SJCRH30 (cell line): ENCODE measurements around the gene LCA5L. TPM values are rescaled to one million over a fixed set of nuclear protein-coding genes. Genes with fewer than 3 reads are reported as not detected.

Experiments
- DNase-seq, 2 experiments: peaks; one replicate each; pipeline ENCODE4 v3.0.0-alpha.2; 2015 to 2020
- H3K27ac ChIP-seq: fragments of 250-450 bp; sonication (Bioruptor Pico); 2 replicates; pipeline ENCODE4 v1.5.1; 2020; ENCODE audit warnings: mild to moderate bottlenecking, moderate library complexity
- H3K27me3 ChIP-seq: fragments of 250-450 bp; sonication (Bioruptor Pico); 2 replicates; pipeline ENCODE4 v1.5.1; 2020; ENCODE audit warnings: mild to moderate bottlenecking, moderate library complexity
- H3K36me3 ChIP-seq: fragments of 250-450 bp; sonication (Bioruptor Pico); 2 replicates; pipeline ENCODE4 v1.5.1; 2020; ENCODE audit warnings: mild to moderate bottlenecking, moderate library complexity
- H3K4me1 ChIP-seq: fragments of 250-450 bp; sonication (Bioruptor Pico); 2 replicates; pipeline ENCODE4 v1.5.1; 2020; ENCODE audit warnings: mild to moderate bottlenecking, moderate library complexity
- H3K4me3 ChIP-seq: fragments of 250-450 bp; sonication (Bioruptor Pico); 2 replicates; pipeline ENCODE4 v1.5.1; 2020; ENCODE audit warnings: mild to moderate bottlenecking, moderate library complexity
- H3K9me3 ChIP-seq: fragments of 250-450 bp; sonication (Bioruptor Pico); replicated peaks from 2 replicates; pipeline ENCODE4 v1.5.1; 2020; ENCODE audit warnings: mild to moderate bottlenecking, moderate library complexity
- total RNA-seq: library from RNA; depleted of rRNA; stranded (reverse); fragments of >200 nt; shearing (Covaris generic); gene quantifications from 2 replicates; pipeline ENCODE4 v1.2.3, GENCODE V29; 2014

LCA5L gene
- total RNA-seq, 1 experiment from 2014 or later, result not detected

DNA sequence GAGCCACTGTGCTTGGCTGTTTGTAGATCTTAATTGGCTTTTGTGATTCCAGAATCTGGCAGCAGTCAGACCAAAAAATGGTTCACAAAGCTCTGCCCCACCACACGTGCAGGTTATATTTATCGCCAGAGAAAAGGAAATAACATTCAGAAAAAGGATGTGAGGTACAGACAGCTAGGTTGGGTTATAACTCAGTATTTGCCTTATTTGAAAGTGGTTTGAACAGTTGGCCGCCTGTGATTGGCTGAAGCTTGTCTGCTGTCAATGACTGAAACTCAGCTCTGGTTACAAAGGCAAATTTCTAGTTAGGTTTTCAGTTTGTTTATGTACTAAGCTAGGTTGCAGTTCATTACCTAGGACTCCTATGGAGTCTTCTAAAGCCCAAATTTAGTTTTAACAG is 15.8 kb upstream of the LCA5L start:
- H3K9me3 ChIP-seq, result no peaks in the 10 kb centered on the region
- H3K27me3 ChIP-seq, result no peaks in the 10 kb centered on the region
- no peaks in the 10 kb centered on the region for H3K4me1 ChIP-seq
- no peak overlapping the region for H3K27ac ChIP-seq
- DNase-seq, result no peak
- H3K36me3 ChIP-seq, result no peaks in the 10 kb centered on the region
- no peak overlapping the region for H3K4me3 ChIP-seq

DNA sequence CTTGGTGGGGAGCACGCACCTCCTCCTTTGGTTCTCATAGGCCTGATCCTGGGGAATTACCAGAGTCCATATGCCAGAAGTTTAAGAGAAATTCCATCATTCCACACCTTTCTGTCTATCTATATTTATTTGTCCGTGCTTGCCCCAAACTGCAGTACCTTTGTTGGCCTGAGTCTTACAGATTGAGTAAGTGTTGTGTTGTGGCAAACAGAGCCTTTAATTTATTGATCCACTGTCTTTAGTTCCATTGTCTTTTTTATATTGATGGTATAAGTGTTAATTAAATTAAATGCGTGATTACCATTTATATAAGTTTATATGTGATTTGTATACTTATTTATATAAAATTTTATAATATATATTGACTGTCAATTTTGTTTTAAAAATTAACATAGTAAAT is 11.1 kb upstream of the LCA5L start:
- Histone ChIP-seq H3K36me3 (no peaks in the 10 kb centered on the region), H3K4me3 (no peak overlapping the region), H3K27me3 (no peaks in the 10 kb centered on the region), H3K27ac (no peak overlapping the region), H3K4me1 (no peaks in the 10 kb centered on the region), H3K9me3 (no peaks in the 10 kb centered on the region; the same call in 1 of the 2 replicates)
- no peak for DNase-seq

DNA sequence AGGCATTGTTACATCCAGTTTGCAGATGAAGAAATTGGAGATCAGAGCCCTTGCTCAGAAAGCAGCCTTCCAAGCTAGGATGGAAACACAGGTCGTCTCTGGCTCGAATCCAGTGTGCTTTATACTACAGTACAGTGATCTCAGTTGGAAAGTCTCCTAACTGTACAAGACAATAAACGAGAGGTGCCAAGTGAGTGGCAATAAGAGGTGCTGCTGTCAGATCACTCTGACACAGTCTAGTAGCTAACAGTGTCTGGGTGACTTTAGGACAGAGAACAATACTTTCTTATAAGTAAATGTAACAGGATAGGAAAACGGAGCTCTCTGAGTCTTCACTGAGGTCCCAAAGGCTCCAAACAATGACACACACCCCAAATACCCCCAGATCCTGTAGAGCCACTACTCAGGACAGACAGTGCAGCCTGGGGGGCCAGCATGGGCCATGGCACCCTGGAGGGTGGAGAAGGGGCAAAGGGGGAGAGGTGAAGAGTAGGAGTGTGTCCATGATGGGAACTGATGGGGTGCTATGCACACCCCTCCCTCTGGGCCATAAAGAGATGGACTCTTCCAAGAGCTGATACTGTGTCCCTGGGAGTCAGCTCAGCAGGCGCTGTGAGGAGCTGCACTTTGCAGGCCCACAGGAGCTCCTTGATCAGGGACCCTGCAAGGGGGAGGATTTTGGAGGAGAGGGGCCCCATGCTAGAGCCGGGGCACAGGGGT is 9.5 kb upstream of the LCA5L start:
- no peak overlapping the region for H3K27ac ChIP-seq
- peaks cover 9% of the 10 kb centered on the region; the same call in 1 of the 2 replicates for H3K4me1 ChIP-seq
- no peak for DNase-seq
- no peaks in the 10 kb centered on the region; the same call in 1 of the 2 replicates for H3K9me3 ChIP-seq
- no peaks in the 10 kb centered on the region for H3K27me3 ChIP-seq
- no peak overlapping the region for H3K4me3 ChIP-seq
- no peaks in the 10 kb centered on the region for H3K36me3 ChIP-seq

- H3K27me3 ChIP-seq, result no peaks in the 10 kb centered on the region
- DNase-seq, result no peak
- H3K4me3 ChIP-seq, result peak overlapping the region; percentile 52
- H3K36me3 ChIP-seq, result no peaks in the 10 kb centered on the region
- H3K4me1 ChIP-seq, result peaks cover 9% of the 10 kb centered on the region; the same call in 1 of the 2 replicates
- H3K27ac ChIP-seq, result no peak overlapping the region
- no peaks in the 10 kb centered on the region; the same call in 1 of the 2 replicates for H3K9me3 ChIP-seq
These were observed 8.1 kb upstream of the LCA5L start for GRCh38 chr21:39453571-39454179.

- Histone ChIP-seq H3K27ac (peak overlapping the region; percentile 57), H3K36me3 (no peaks in the 10 kb centered on the region), H3K4me3 (peak overlapping the region; percentile 52), H3K9me3 (no peaks in the 10 kb centered on the region; the same call in 1 of the 2 replicates), H3K4me1 (peaks cover 9% of the 10 kb centered on the region; the same call in 1 of the 2 replicates), H3K27me3 (no peaks in the 10 kb centered on the region)
- DNase-seq, result peak; percentile 32 to 54
These were observed 7.4 kb upstream of the LCA5L start for GRCh38 chr21:39452970-39453342.

- Histone ChIP-seq H3K9me3 (no peaks in the 10 kb centered on the region; the same call in 1 of the 2 replicates), H3K36me3 (no peaks in the 10 kb centered on the region), H3K4me3 (peak overlapping the region; percentile 52), H3K27ac (peak overlapping the region; percentile 57), H3K4me1 (peaks cover 9% of the 10 kb centered on the region; the same call in 1 of the 2 replicates), H3K27me3 (no peaks in the 10 kb centered on the region)
- DNase-seq, result peak; percentile 19 to 62
These were observed 6.8 kb upstream of the LCA5L start for GRCh38 chr21:39452207-39452969.

- no peaks in the 10 kb centered on the region for H3K36me3 ChIP-seq
- peak within 1 kb of the TSS; percentile 57 for H3K27ac ChIP-seq
- DNase-seq, result peak; percentile 73 to 86
- H3K4me1 ChIP-seq, result peaks cover 9% of the 10 kb centered on the region; the same call in 1 of the 2 replicates
- H3K27me3 ChIP-seq, result no peaks in the 10 kb centered on the region
- H3K4me3 ChIP-seq, result peak within 1 kb of the TSS; percentile 52
- no peaks in the 10 kb centered on the region; the same call in 1 of the 2 replicates for H3K9me3 ChIP-seq
These were observed 6.0 kb upstream of the LCA5L start, which contains the start of gene SH3BGR for GRCh38 chr21:39451332-39452206. TSS of gene SH3BGR (plus strand) at chr21:39451970. CDS start at chr21:39452097, 127 bp downstream.

- H3K9me3 ChIP-seq, result no peaks in the 10 kb centered on the region
- peaks cover 16% of the 10 kb centered on the region for H3K4me1 ChIP-seq
- DNase-seq, result no peak
- no peaks in the 10 kb centered on the region for H3K27me3 ChIP-seq
- H3K4me3 ChIP-seq, result no peak overlapping the region
- no peak overlapping the region for H3K27ac ChIP-seq
- no peaks in the 10 kb centered on the region for H3K36me3 ChIP-seq
These were observed 1.7 kb upstream of the LCA5L start for GRCh38 chr21:39447264-39447663.

GRCh38 chr21:39444421-39445180 is 977 bp downstream of the LCA5L start:
- no peaks in the 10 kb centered on the region for H3K9me3 ChIP-seq
- no peaks in the 10 kb centered on the region for H3K27me3 ChIP-seq
- peak; percentile 14 to 39 for DNase-seq

GRCh38 chr21:39441502-39442475 is 3.8 kb downstream of the LCA5L start:
- H3K27ac ChIP-seq, result no peak overlapping the region
- no peaks in the 10 kb centered on the region for H3K9me3 ChIP-seq
- no peaks in the 10 kb centered on the region for H3K27me3 ChIP-seq
- H3K36me3 ChIP-seq, result no peaks in the 10 kb centered on the region
- peaks cover 13% of the 10 kb centered on the region for H3K4me1 ChIP-seq
- DNase-seq, result peak; percentile 54 to 71
- H3K4me3 ChIP-seq, result no peak overlapping the region

More at GRCh38 chr21:39444421-39445180, 977 bp downstream of the LCA5L start:
- Histone ChIP-seq H3K27ac (no peak overlapping the region; the same call in 1 of the 2 replicates), H3K36me3 (no peaks in the 10 kb centered on the region), H3K4me1 (peaks cover 13% of the 10 kb centered on the region), H3K4me3 (peak overlapping the region; percentile 81)

DNA sequence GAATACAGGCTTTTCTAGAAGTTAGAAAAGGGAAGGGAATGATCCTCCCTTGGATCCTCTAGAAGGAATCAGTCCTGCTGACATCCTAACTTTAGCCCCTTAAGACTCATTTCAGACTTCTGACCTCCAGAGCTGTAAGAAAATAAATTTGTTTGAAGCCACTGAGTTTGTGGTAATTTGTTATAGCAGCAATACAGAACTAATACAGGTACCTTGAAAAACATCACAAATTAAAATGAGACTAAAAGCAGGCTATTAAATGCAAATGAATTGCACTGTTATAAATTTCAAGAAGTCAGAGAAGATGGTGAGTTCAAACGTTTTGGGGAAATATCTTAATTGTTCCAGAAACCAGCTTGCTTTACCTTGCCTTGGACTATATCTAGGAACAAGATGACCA is 6.3 kb downstream of the LCA5L start:
- no peaks in the 10 kb centered on the region for H3K9me3 ChIP-seq
- no peak for DNase-seq
- H3K27me3 ChIP-seq, result no peaks in the 10 kb centered on the region; the same call in 1 of the 2 replicates
- H3K4me1 ChIP-seq, result peaks cover 8% of the 10 kb centered on the region
- H3K27ac ChIP-seq, result no peak overlapping the region
- H3K36me3 ChIP-seq, result no peaks in the 10 kb centered on the region
- H3K4me3 ChIP-seq, result no peak overlapping the region

DNA sequence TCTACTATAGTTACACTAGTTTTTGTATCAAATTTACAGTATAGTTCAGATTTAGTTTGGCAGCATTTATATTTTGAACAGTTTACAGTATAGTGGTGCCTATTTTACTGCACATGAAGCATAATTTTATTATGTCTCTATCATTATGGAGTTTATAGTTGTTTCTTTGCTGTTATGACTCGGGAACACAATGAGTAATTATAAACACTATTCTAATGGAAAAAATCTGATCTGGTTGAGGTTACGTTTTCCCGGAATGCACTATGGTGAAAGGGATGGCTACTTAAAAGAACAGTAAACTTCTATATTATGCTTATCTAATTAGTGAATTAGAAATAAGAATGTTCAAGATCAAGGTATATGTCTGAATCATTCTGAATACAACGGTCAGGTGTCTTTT is 10.6 kb downstream of the LCA5L start:
- no peaks in the 10 kb centered on the region for H3K4me1 ChIP-seq
- no peak overlapping the region for H3K27ac ChIP-seq
- H3K27me3 ChIP-seq, result no peaks in the 10 kb centered on the region; the same call in 1 of the 2 replicates
- no peaks in the 10 kb centered on the region for H3K9me3 ChIP-seq
- 0 out of 2 replicates have a peak, but pooled peaks cover 2% of the 10 kb centered on the region for H3K36me3 ChIP-seq
- no peak for DNase-seq
- no peak overlapping the region for H3K4me3 ChIP-seq
